WTC11 (cell line): Measurements from ENCODE around the gene ELN. TPM values are rescaled to one million over a fixed set of nuclear protein-coding genes. Genes with fewer than 3 reads are reported as not detected.
A peak's percentile ranks its signal among the peaks of the same experiment; 100 is the strongest.

Source experiments
- ATAC-seq: fragments of 200-7000 bp; cut with Tn5 transposase; 2 replicates; pipeline ENCODE4 v1.10.0; 2021; ENCODE audit warnings: mild to moderate bottlenecking, moderate library complexity
- CTCF ChIA-PET: fragments of 300-600 bp; sonication (Branson Sonifier 250); formaldehyde crosslinking; loops from one replicate; lab custom pipeline; 2021; ENCODE audit warnings: antibody characterized with exemption; lab: Charles Lee
- POLR2A ChIA-PET: fragments of 350-600 bp; sonication (Branson Sonifier 250); formaldehyde crosslinking; loops from one replicate; lab custom pipeline; 2021; ENCODE audit warnings: antibody characterized with exemption; lab: Charles Lee
- DNase-seq: peaks from one replicate; pipeline ENCODE4 v3.0.0; 2021; ENCODE audit warnings: low spot score
- H3K27ac Mint-ChIP-seq: 2 replicates; pipeline ENCODE4 v1.8.0; 2021; ENCODE audit warnings: mixed read lengths
- H3K27me3 Mint-ChIP-seq: 2 replicates; pipeline ENCODE4 v1.8.0; 2021; ENCODE audit warnings: low read depth, mild to moderate bottlenecking, moderate library complexity, mixed read lengths
- H3K36me3 Mint-ChIP-seq: 2 replicates; pipeline ENCODE4 v1.8.0; 2021; ENCODE audit warnings: mixed read lengths
- H3K4me1 Mint-ChIP-seq: 2 replicates; pipeline ENCODE4 v1.8.0; 2022; ENCODE audit warnings: mixed read lengths
- H3K4me3 Mint-ChIP-seq: 2 replicates; pipeline ENCODE4 v1.8.0; 2021; ENCODE audit warnings: mild to moderate bottlenecking, moderate library complexity, mixed read lengths
- H3K9me3 Mint-ChIP-seq: 2 replicates; pipeline ENCODE4 v1.8.0; 2021; ENCODE audit warnings: mixed read lengths
- CREM ChIP-seq: sonication (generic); formaldehyde crosslinking; IDR thresholded peaks from 2 replicates; pipeline ENCODE4 v1.8.1; 2022; ENCODE audit warnings: mild to moderate bottlenecking, missing genetic modification reagents, moderate library complexity
- E2F5 ChIP-seq: sonication (generic); formaldehyde crosslinking; IDR thresholded peaks from 2 replicates; pipeline ENCODE4 v1.8.1; 2022; ENCODE audit warnings: mild to moderate bottlenecking, moderate library complexity, missing genetic modification reagents
- ERG ChIP-seq: fragments of 250-450 bp; sonication (Bioruptor Pico); IDR thresholded peaks from 2 replicates; pipeline ENCODE4 v1.8.0; 2021; ENCODE audit warnings: mild to moderate bottlenecking
- ETV6 ChIP-seq: sonication (generic); formaldehyde crosslinking; IDR thresholded peaks from 2 replicates; pipeline ENCODE4 v1.8.1; 2022; ENCODE audit warnings: mild to moderate bottlenecking, missing genetic modification reagents
- FOXK1 ChIP-seq: sonication (generic); formaldehyde crosslinking; IDR thresholded peaks from 2 replicates; pipeline ENCODE4 v1.8.0; 2022; ENCODE audit warnings: mild to moderate bottlenecking, moderate library complexity, missing genetic modification reagents
- FOXP1 ChIP-seq: sonication (generic); formaldehyde crosslinking; IDR thresholded peaks from 2 replicates; pipeline ENCODE4 v1.8.0; 2022; ENCODE audit warnings: missing genetic modification reagents, mild to moderate bottlenecking, moderate library complexity, borderline replicate concordance
- GABPB1 ChIP-seq: sonication (generic); formaldehyde crosslinking; IDR thresholded peaks from 2 replicates; pipeline ENCODE4 v1.8.1; 2023; ENCODE audit warnings: mild to moderate bottlenecking, missing genetic modification reagents
- IRF2 ChIP-seq: sonication (generic); formaldehyde crosslinking; IDR thresholded peaks from 2 replicates; pipeline ENCODE4 v1.8.0; 2022; ENCODE audit warnings: low read depth, missing genetic modification reagents, borderline replicate concordance
- JUN ChIP-seq: sonication (generic); formaldehyde crosslinking; IDR thresholded peaks from 2 replicates; pipeline ENCODE4 v1.8.0; 2023; ENCODE audit warnings: mild to moderate bottlenecking, missing genetic modification reagents
- NFYB ChIP-seq: sonication (generic); formaldehyde crosslinking; conservative IDR thresholded peaks from 2 replicates; pipeline ENCODE4 v1.8.0; 2022; ENCODE audit warnings: low read depth, missing genetic modification reagents
- OVOL2 ChIP-seq: fragments of 250-450 bp; sonication (Bioruptor Pico); IDR thresholded peaks from 2 replicates; pipeline ENCODE4 v1.9.0; 2021; ENCODE audit warnings: mild to moderate bottlenecking, borderline replicate concordance
- PREB ChIP-seq: sonication (generic); formaldehyde crosslinking; IDR thresholded peaks from 2 replicates; pipeline ENCODE4 v1.8.1; 2022; ENCODE audit warnings: mild to moderate bottlenecking, missing genetic modification reagents, moderate library complexity, borderline replicate concordance
- SMAD3 ChIP-seq: sonication (generic); formaldehyde crosslinking; IDR thresholded peaks from 2 replicates; pipeline ENCODE4 v1.8.0; 2022; ENCODE audit warnings: missing genetic modification reagents, mild to moderate bottlenecking, borderline replicate concordance
- STAT6 ChIP-seq: sonication (generic); formaldehyde crosslinking; conservative IDR thresholded peaks from 2 replicates; pipeline ENCODE4 v1.8.1; 2023; ENCODE audit warnings: mild to moderate bottlenecking, low read depth, missing genetic modification reagents, moderate library complexity
- ZNF121 ChIP-seq: sonication (generic); formaldehyde crosslinking; IDR thresholded peaks from 2 replicates; pipeline ENCODE4 v1.8.0; 2023; ENCODE audit warnings: missing genetic modification reagents
- ZNF232 ChIP-seq: sonication (generic); formaldehyde crosslinking; IDR thresholded peaks from 2 replicates; pipeline ENCODE4 v1.8.0; 2022; ENCODE audit warnings: mild to moderate bottlenecking, missing genetic modification reagents
- ZNF263 ChIP-seq: sonication (generic); formaldehyde crosslinking; IDR thresholded peaks from 2 replicates; pipeline ENCODE4 v1.8.1; 2022; ENCODE audit warnings: low read depth, mild to moderate bottlenecking, moderate library complexity, missing genetic modification reagents
- ZNF512 ChIP-seq: sonication (generic); formaldehyde crosslinking; IDR thresholded peaks from 2 replicates; pipeline ENCODE4 v1.8.1; 2022; ENCODE audit warnings: missing genetic modification reagents, borderline replicate concordance
- ZNF671 ChIP-seq: fragments of 250-450 bp; sonication (Bioruptor Pico); IDR thresholded peaks from 2 replicates; pipeline ENCODE4 v1.8.0; 2021; ENCODE audit warnings: mild to moderate bottlenecking
- total RNA-seq: library from RNA; stranded (reverse); gene quantifications from 3 replicates; pipeline ENCODE4 v1.2.3, GENCODE V29; 2021
- TF ChIP-seq, protein P1 (sequence below): sonication (generic); formaldehyde crosslinking; IDR thresholded peaks from 2 replicates; pipeline ENCODE4 v1.8.0; 2023; ENCODE audit warnings: missing genetic modification reagents
- TF ChIP-seq, protein P2 (sequence below): sonication (generic); formaldehyde crosslinking; IDR thresholded peaks from 2 replicates; pipeline ENCODE4 v1.8.0; 2023; ENCODE audit warnings: mild to moderate bottlenecking, missing genetic modification reagents
- TF ChIP-seq, protein P3 (sequence below): sonication (generic); formaldehyde crosslinking; conservative IDR thresholded peaks from 2 replicates; pipeline ENCODE4 v1.8.1; 2022; ENCODE audit warnings: mild to moderate bottlenecking, missing genetic modification reagents

ELN gene
- total RNA-seq, 1 experiment from 2014 or later, result 3.3 TPM

DNA sequence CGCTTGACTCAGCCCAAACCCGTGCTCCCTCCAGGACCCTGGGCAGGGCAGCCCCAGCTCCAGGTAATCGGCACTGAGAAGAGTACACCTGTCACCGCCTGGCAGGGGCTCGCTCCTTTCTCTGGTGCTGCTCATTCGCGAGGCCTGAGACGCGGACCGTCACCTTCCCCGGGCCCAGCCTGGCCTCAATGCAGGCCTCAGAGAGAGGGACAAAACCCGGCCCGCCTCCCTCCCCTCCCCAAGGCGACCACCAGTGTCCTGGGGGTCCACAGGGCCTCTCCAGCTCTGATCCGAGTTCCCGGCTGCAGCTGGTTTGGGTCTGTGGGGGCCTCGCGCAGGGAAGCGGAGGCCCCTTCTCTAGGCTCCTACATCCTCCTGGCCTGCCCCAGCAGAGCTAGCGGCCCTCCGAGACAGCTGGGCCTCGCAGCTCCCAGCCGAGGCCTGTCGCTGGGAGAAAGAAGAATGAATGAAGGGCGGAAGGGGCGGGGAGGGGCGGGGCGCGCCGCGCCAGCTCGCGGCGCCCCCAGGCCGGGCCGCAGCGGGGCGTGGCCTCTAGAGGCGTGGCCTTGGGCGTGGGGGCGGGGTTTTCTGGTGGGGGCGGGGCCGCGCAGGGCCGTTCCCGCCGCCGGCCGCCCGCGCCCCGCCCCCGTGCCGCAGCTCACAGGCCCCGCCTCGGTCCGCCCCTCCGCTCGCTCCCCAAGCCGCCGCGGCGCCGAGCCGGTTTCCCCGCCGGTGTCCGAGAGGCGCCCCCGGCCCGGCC is 55.3 kb downstream of the ELN start, which contains the start of gene LIMK1 (continued):
- TF ChIP-seq FOXP1 (0 out of 2 replicates have a peak, but pooled peaks have one; percentile 33), JUN (no peak), PREB (CRISPR knock-in tag) (no peak), FOXK1 (0 out of 2 replicates have a peak, but pooled peaks have one; percentile 32), GABPB1 (CRISPR knock-in tag) (no peak), NFYB (CRISPR knock-in tag) (no peak), SMAD3 (no peak), STAT6 (CRISPR knock-in tag) (no peak), ZNF671 (CRISPR knock-in tag) (no peak), ZNF121 (CRISPR knock-in tag) (no peak), OVOL2 (CRISPR knock-in tag) (no peak)
- TF ChIP-seq, protein P1, sequence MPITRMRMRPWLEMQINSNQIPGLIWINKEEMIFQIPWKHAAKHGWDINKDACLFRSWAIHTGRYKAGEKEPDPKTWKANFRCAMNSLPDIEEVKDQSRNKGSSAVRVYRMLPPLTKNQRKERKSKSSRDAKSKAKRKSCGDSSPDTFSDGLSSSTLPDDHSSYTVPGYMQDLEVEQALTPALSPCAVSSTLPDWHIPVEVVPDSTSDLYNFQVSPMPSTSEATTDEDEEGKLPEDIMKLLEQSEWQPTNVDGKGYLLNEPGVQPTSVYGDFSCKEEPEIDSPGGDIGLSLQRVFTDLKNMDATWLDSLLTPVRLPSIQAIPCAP, result no peak
- TF ChIP-seq, protein P2, sequence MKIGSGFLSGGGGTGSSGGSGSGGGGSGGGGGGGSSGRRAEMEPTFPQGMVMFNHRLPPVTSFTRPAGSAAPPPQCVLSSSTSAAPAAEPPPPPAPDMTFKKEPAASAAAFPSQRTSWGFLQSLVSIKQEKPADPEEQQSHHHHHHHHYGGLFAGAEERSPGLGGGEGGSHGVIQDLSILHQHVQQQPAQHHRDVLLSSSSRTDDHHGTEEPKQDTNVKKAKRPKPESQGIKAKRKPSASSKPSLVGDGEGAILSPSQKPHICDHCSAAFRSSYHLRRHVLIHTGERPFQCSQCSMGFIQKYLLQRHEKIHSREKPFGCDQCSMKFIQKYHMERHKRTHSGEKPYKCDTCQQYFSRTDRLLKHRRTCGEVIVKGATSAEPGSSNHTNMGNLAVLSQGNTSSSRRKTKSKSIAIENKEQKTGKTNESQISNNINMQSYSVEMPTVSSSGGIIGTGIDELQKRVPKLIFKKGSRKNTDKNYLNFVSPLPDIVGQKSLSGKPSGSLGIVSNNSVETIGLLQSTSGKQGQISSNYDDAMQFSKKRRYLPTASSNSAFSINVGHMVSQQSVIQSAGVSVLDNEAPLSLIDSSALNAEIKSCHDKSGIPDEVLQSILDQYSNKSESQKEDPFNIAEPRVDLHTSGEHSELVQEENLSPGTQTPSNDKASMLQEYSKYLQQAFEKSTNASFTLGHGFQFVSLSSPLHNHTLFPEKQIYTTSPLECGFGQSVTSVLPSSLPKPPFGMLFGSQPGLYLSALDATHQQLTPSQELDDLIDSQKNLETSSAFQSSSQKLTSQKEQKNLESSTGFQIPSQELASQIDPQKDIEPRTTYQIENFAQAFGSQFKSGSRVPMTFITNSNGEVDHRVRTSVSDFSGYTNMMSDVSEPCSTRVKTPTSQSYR (CRISPR knock-in tag), result no peak
- TF ChIP-seq, protein P3, sequence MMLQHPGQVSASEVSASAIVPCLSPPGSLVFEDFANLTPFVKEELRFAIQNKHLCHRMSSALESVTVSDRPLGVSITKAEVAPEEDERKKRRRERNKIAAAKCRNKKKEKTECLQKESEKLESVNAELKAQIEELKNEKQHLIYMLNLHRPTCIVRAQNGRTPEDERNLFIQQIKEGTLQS (CRISPR knock-in tag), result no peak
- TF ChIP-seq, all 79 proteins: peak for 4

GRCh38 chr7:74083928-74084721 is 56.2 kb downstream of the ELN start:
- no peak overlapping the region; the same call in 1 of the 2 replicates for H3K27ac Mint-ChIP-seq
- ChIA-PET POLR2A (interaction anchor here (0.5 to 1.2 kb wide), 6 partner anchors 8 to 343 kb away, joined by 3 to 5 read pairs (median 3); partner anchors contain the start of gene EIF4H), CTCF (interaction anchor here (0.6 to 2.0 kb wide), 11 partner anchors 10 to 321 kb away, joined by 3 to 18 read pairs (median 8); partner anchors contain the start of gene ELN)
- no peaks in the 10 kb centered on the region for H3K9me3 Mint-ChIP-seq
- DNase-seq (no peak), ATAC-seq (peak; percentile 38)
- H3K27me3 Mint-ChIP-seq, result no peaks in the 10 kb centered on the region; the same call in 1 of the 2 replicates
- H3K36me3 Mint-ChIP-seq, result peaks cover 21% of the 10 kb centered on the region
- H3K4me3 Mint-ChIP-seq, result peak overlapping the region; percentile 76
- H3K4me1 Mint-ChIP-seq, result peaks cover 19% of the 10 kb centered on the region
- TF ChIP-seq IRF2 (CRISPR knock-in tag) (no peak), ZNF263 (no peak), CREM (CRISPR knock-in tag) (no peak), ZNF232 (no peak), ERG (no peak), ETV6 (no peak), E2F5 (CRISPR knock-in tag) (no peak), ZNF512 (CRISPR knock-in tag) (no peak)
- TF ChIP-seq, protein P3 (CRISPR knock-in tag), result no peak
